H1 (cell line): ENCODE measurements around the gene CADPS. TPM values are rescaled to one million over a fixed set of nuclear protein-coding genes. Genes with fewer than 3 reads are reported as not detected.

Experiments used
- CTCF ChIA-PET: fragments of 300-600 bp; sonication (Branson Sonifier 250); formaldehyde crosslinking; loops from one replicate; lab custom pipeline; 2021; ENCODE audit not compliant: partially characterized antibody; lab: Charles Lee
- POLR2A ChIA-PET: fragments of 300-600 bp; sonication (Branson Sonifier 250); formaldehyde crosslinking; loops from one replicate; lab custom pipeline; 2021; ENCODE audit warnings: inconsistent platforms; ENCODE audit not compliant: partially characterized antibody; lab: Charles Lee
- DNase-seq, 2 experiments: peaks; one replicate each; pipeline versions ENCODE4 v3.0.0 to v3.0.0-alpha.2; 2010 to 2022; ENCODE audit warnings: low spot score in 2 of 2, low read depth in 1 of 2, mixed read lengths in 1 of 2
- FAIRE-seq: peaks from 2 replicates; lab custom pipeline; 2011; peaks lifted over from hg19 to GRCh38; lab: Jason Lieb, UNC
- H2AFZ ChIP-seq: 2 replicates; pipeline ENCODE4 v1.8.1; 2012; ENCODE audit warnings: low read length, inconsistent platforms
- H2AK5ac ChIP-seq: 2 replicates; pipeline ENCODE4 v1.6.1; 2013; ENCODE audit warnings: low read depth, low read length
- H2BK120ac ChIP-seq: replicated peaks from 2 replicates; pipeline ENCODE3; 2013; ENCODE audit warnings: low read depth, low read length, inconsistent platforms
- H2BK12ac ChIP-seq: 2 replicates; pipeline ENCODE4 v1.6.1; 2013; ENCODE audit warnings: low read depth, low read length
- H2BK15ac ChIP-seq: 2 replicates; pipeline ENCODE4 v1.6.1; 2013; ENCODE audit warnings: low read length
- H2BK20ac ChIP-seq: 2 replicates; pipeline ENCODE4 v1.6.1; 2013; ENCODE audit warnings: low read length
- H2BK5ac ChIP-seq: 2 replicates; pipeline ENCODE4 v1.6.1; 2013; ENCODE audit warnings: low read depth, low read length
- H3K14ac ChIP-seq: 2 replicates; pipeline ENCODE4 v1.6.1; 2013; ENCODE audit warnings: inconsistent platforms; ENCODE audit not compliant: insufficient read length
- H3K18ac ChIP-seq: 2 replicates; pipeline ENCODE4 v1.6.1; 2013; ENCODE audit warnings: low read length; ENCODE audit errors: extremely low read depth
- H3K23ac ChIP-seq: 2 replicates; pipeline ENCODE4 v1.6.1; 2013; ENCODE audit warnings: inconsistent platforms; ENCODE audit not compliant: insufficient read length
- H3K23me2 ChIP-seq: 2 replicates; pipeline ENCODE4 v1.6.1; 2013; ENCODE audit warnings: low read depth, low read length
- H3K27ac ChIP-seq: 2 replicates; pipeline ENCODE4 v1.6.1; 2011; ENCODE audit warnings: low read depth, low read length, inconsistent platforms
- H3K27me3 ChIP-seq, 4 experiments: replicated peaks in 1 of 4; 1 replicate in 1 of 4; 2 replicates in 3 of 4; pipeline versions ENCODE4 v1.6.1 to v1.8.1; 2011 to 2013; ENCODE audit warnings: low read length in 3 of 4, mild to moderate bottlenecking in 3 of 4, inconsistent platforms in 2 of 4, mixed read lengths in 2 of 4, moderate library complexity in 1 of 4; ENCODE audit not compliant: control insufficient read depth in 3 of 4, insufficient read depth in 3 of 4; ENCODE audit errors: extremely low read depth in 1 of 4
- H3K36me3 ChIP-seq, 4 experiments: 2 replicates each; pipeline versions ENCODE4 v1.6.1 to v1.8.1; 2011 to 2013; ENCODE audit warnings: mild to moderate bottlenecking in 4 of 4, low read length in 3 of 4, moderate library complexity in 2 of 4, control low read depth in 1 of 4, inconsistent platforms in 1 of 4; ENCODE audit not compliant: insufficient read depth in 4 of 4, control insufficient read depth in 2 of 4
- H3K4ac ChIP-seq: replicated peaks from 2 replicates; pipeline ENCODE3; 2013; ENCODE audit warnings: low read length, low read depth, mixed read lengths, inconsistent platforms; ENCODE audit not compliant: insufficient read length
- H3K4me1 ChIP-seq, 4 experiments: replicated peaks in 1 of 4; 1 replicate in 1 of 4; 2 replicates in 3 of 4; pipeline versions ENCODE4 v1.6.1 to v1.8.1; 2011 to 2013; ENCODE audit warnings: low read length in 3 of 4, inconsistent platforms in 2 of 4, mixed read lengths in 1 of 4; ENCODE audit not compliant: insufficient read depth in 4 of 4, control insufficient read depth in 3 of 4
- H3K4me2 ChIP-seq, 2 experiments: 2 replicates each; pipeline versions ENCODE4 v1.6.1 to v1.8.1; 2011 to 2013; ENCODE audit warnings: low read depth in 2 of 2, low read length in 2 of 2, control low read depth in 1 of 2, inconsistent platforms in 1 of 2, mild to moderate bottlenecking in 1 of 2; ENCODE audit not compliant: insufficient read depth in 1 of 2
- H3K4me3 ChIP-seq, 4 experiments: fragments of 200-600, 300-600 bp in 1 of 4; sonication (generic), shearing (Covaris generic), sonication (Bioruptor Twin) in 1 of 4; 2 replicates each; pipeline versions ENCODE4 v1.5.1 to v1.8.1; 2011 to 2016; ENCODE audit warnings: low read length in 4 of 4, low read depth in 3 of 4, control low read depth in 2 of 4, inconsistent platforms in 2 of 4, mild to moderate bottlenecking in 2 of 4, mixed read lengths in 1 of 4, moderate library complexity in 1 of 4; ENCODE audit not compliant: insufficient read depth in 2 of 4; ENCODE audit errors: extremely low read depth in 1 of 4
- H3K56ac ChIP-seq: replicated peaks from 2 replicates; pipeline ENCODE3; 2013; ENCODE audit warnings: low read depth, mild to moderate bottlenecking, mixed read lengths, low read length, inconsistent platforms; ENCODE audit not compliant: insufficient read length
- H3K79me1 ChIP-seq: 2 replicates; pipeline ENCODE4 v1.6.1; 2013; ENCODE audit warnings: low read depth, low read length, control low read depth
- H3K79me2 ChIP-seq, 2 experiments: 2 replicates each; pipeline versions ENCODE4 v1.6.1 to v1.8.1; 2012 to 2013; ENCODE audit warnings: low read length in 2 of 2, mild to moderate bottlenecking in 2 of 2, inconsistent platforms in 1 of 2; ENCODE audit not compliant: insufficient read depth in 2 of 2, control insufficient read depth in 1 of 2
- H3K9ac ChIP-seq, 4 experiments: replicated peaks in 1 of 4; 1 replicate in 1 of 4; 2 replicates in 3 of 4; pipeline versions ENCODE4 v1.6.1 to v1.8.1; 2011 to 2013; ENCODE audit warnings: low read depth in 3 of 4, low read length in 3 of 4, control low read depth in 2 of 4, mild to moderate bottlenecking in 2 of 4, moderate library complexity in 2 of 4, inconsistent platforms in 1 of 4; ENCODE audit errors: extremely low read depth in 1 of 4
- H3K9me3 ChIP-seq, 2 experiments: 2 replicates each; pipeline versions ENCODE4 v1.6.1 to v1.8.1; 2012 to 2013; ENCODE audit warnings: mild to moderate bottlenecking in 2 of 2, moderate library complexity in 2 of 2, control low read depth in 1 of 2, inconsistent platforms in 1 of 2, low read depth in 1 of 2, low read length in 1 of 2, mixed read lengths in 1 of 2; ENCODE audit not compliant: insufficient read depth in 2 of 2
- H4K20me1 ChIP-seq, 2 experiments: replicated peaks in 1 of 2; 2 replicates each; pipeline versions ENCODE3 to v1.8.1; 2011 to 2013; ENCODE audit warnings: inconsistent platforms in 2 of 2, low read length in 2 of 2, mild to moderate bottlenecking in 1 of 2; ENCODE audit not compliant: insufficient read depth in 2 of 2, control insufficient read depth in 1 of 2
- H4K5ac ChIP-seq: 2 replicates; pipeline ENCODE4 v1.6.1; 2013; ENCODE audit warnings: low read length, low read depth, mixed read lengths, inconsistent platforms; ENCODE audit not compliant: insufficient read length
- H4K8ac ChIP-seq: 2 replicates; pipeline ENCODE4 v1.8.0; 2013; ENCODE audit warnings: mild to moderate bottlenecking, moderate library complexity, low read length, inconsistent platforms; ENCODE audit not compliant: insufficient read depth; ENCODE audit errors: extremely low read depth
- H4K91ac ChIP-seq: replicated peaks from 2 replicates; pipeline ENCODE3; 2013; ENCODE audit warnings: low read length, mixed read lengths, inconsistent platforms; ENCODE audit not compliant: insufficient read length
- ASH2L ChIP-seq: fragments of 200-600, 300-600 bp; sonication (generic); IDR thresholded peaks from one replicate; pipeline ENCODE4 v1.7.1; 2017; ENCODE audit warnings: low read length
- CTCF ChIP-seq, 3 experiments: IDR thresholded peaks; 1 replicate in 2 of 3; 2 replicates in 1 of 3; pipeline versions ENCODE4 v1.5.1 to v1.6.1; 2011; ENCODE audit warnings: low read length in 3 of 3, mild to moderate bottlenecking in 3 of 3, inconsistent platforms in 2 of 3, low read depth in 1 of 3, moderate library complexity in 1 of 3; ENCODE audit not compliant: insufficient read depth in 1 of 3; ENCODE audit errors: control extremely low read depth in 1 of 3
- EP300 ChIP-seq, 2 experiments: IDR thresholded peaks; 1 replicate in 1 of 2; 2 replicates in 1 of 2; pipeline ENCODE4 v1.6.1; 2011 to 2012; ENCODE audit warnings: low read depth in 2 of 2, low read length in 2 of 2, mild to moderate bottlenecking in 2 of 2, borderline replicate concordance in 1 of 2, inconsistent platforms in 1 of 2, moderate library complexity in 1 of 2
- FOSL1 ChIP-seq: IDR thresholded peaks from 2 replicates; pipeline ENCODE4 v1.6.1; 2011; ENCODE audit warnings: mild to moderate bottlenecking, low read depth, low read length, moderate library complexity; ENCODE audit not compliant: insufficient read depth
- HDAC6 ChIP-seq: IDR thresholded peaks from one replicate; pipeline ENCODE4 v1.7.1; 2012; ENCODE audit warnings: low read depth, mild to moderate bottlenecking, inconsistent platforms, low read length, moderate library complexity
- RXRA ChIP-seq: IDR thresholded peaks from 2 replicates; pipeline ENCODE4 v1.6.1; 2011; ENCODE audit warnings: low read depth, mild to moderate bottlenecking, low read length, moderate library complexity; ENCODE audit not compliant: insufficient read depth
- SP1 ChIP-seq: IDR thresholded peaks from 2 replicates; pipeline ENCODE4 v1.6.1; 2011; ENCODE audit warnings: low read depth, low read length
- TEAD4 ChIP-seq: IDR thresholded peaks from 2 replicates; pipeline ENCODE4 v1.6.1; 2012; ENCODE audit warnings: low read depth, low read length, inconsistent platforms, mixed read lengths
- WGBS, 2 experiments: shearing (Covaris generic) in 1 of 2; methylation state at CpG; one replicate each; pipeline versions ENCODE4 v1.1.6 to v1.1.7; 2013 to 2015; ENCODE audit warnings: low lambda C conversion rate in 2 of 2, mixed read lengths in 2 of 2, inconsistent platforms in 1 of 2, low coverage in 1 of 2, missing lambda C conversion rate in 1 of 2; ENCODE audit not compliant: insufficient replicate concordance in 2 of 2, insufficient coverage in 1 of 2, insufficient read length in 1 of 2; ENCODE audit errors: extremely low coverage in 1 of 2, missing lambda C conversion rate in 1 of 2; 5-methylcytosine and 5-hydroxymethylcytosine counted together
- polyA plus RNA-seq, 7 experiments: library from polyadenylated mRNA; depleted of rRNA in 3 of 7; stranded (reverse) in 5 of 7; unstranded in 2 of 7; fragments of >200 nt in 5 of 7; fragments of 200-250 nt in 2 of 7; gene quantifications; 1 replicate in 5 of 7; 2 replicates in 1 of 7; 4 replicates in 1 of 7; pipeline versions ENCODE4 v1.2.1 to v1.2.3, GENCODE V29; 2011 to 2013; ENCODE audit warnings: missing spikeins in 2 of 7, mixed read lengths in 2 of 7
- total RNA-seq: library from RNA; stranded (reverse); fragmentation: NEBNext Ultra II Directional; extraction: Animal tissue kit (Norgen Biotek cat#: 25700); gene quantifications from 2 replicates; pipeline ENCODE4 v1.2.1, GENCODE V29; 2021

Gene CADPS
- total and polyA plus RNA-seq, 2 of the 8 experiments (the other 6 are each of a cell fraction or from before 2014, with no cell fraction given): 7.1 to 10.2 TPM

- no peak overlapping the region for H3K18ac ChIP-seq
- no peak for TF ChIP-seq HDAC6
- no peak for TF ChIP-seq CTCF (IDR thresholded peaks at IDR 0.05; ENCODE audit: control extremely low read depth in 1 of 3, insufficient read depth in 1 of 3, low read depth in 1 of 3, low read length in 3 of 3)
- TF ChIP-seq TEAD4: no peak
- no peak for TF ChIP-seq SP1
- no peak for TF ChIP-seq FOSL1
- no peak for TF ChIP-seq ASH2L
- no peak for TF ChIP-seq RXRA
- TF ChIP-seq EP300 (IDR thresholded peaks at IDR 0.05; ENCODE audit: borderline replicate concordance in 1 of 2, low read depth in 2 of 2, low read length in 2 of 2): no peak
- H3K27me3 ChIP-seq: no peaks in the 10 kb centered on the region
- H2BK5ac ChIP-seq: no peak overlapping the region
- H3K56ac ChIP-seq: no peak overlapping the region
- H2AK5ac ChIP-seq: no peak overlapping the region
- H2BK20ac ChIP-seq: no peak overlapping the region
- H3K36me3 ChIP-seq: no peaks in the 10 kb centered on the region
- no peaks in the 10 kb centered on the region for H3K79me2 ChIP-seq
- no peak overlapping the region for H2AFZ ChIP-seq
- no peak overlapping the region for H2BK15ac ChIP-seq
- no peak overlapping the region for H4K91ac ChIP-seq
- H3K23ac ChIP-seq: no peak overlapping the region
- H4K20me1 ChIP-seq: no peaks in the 10 kb centered on the region
- no peak overlapping the region for H2BK12ac ChIP-seq
- no peak overlapping the region for H3K4ac ChIP-seq
- H2BK120ac ChIP-seq: no peak overlapping the region
- no peaks in the 10 kb centered on the region for H3K4me1 ChIP-seq
- H3K9ac ChIP-seq: no peak overlapping the region
- no peaks in the 10 kb centered on the region for H3K9me3 ChIP-seq
- H3K4me3 ChIP-seq: no peak overlapping the region
- no peaks in the 10 kb centered on the region for H3K79me1 ChIP-seq
- DNase-seq: no peak
- no peaks in the 10 kb centered on the region for H3K23me2 ChIP-seq
- no peak overlapping the region for H3K27ac ChIP-seq
- CTCF ChIA-PET: interaction anchor here (1.1 to 1.8 kb wide), 3 partner anchors 8 to 51 kb away, joined by 3 to 7 read pairs (median 4); no protein-coding TSS in a partner anchor
- no peak overlapping the region for H4K8ac ChIP-seq
- FAIRE-seq: no peak
- no peak overlapping the region for H4K5ac ChIP-seq
- H3K14ac ChIP-seq: no peak overlapping the region
- H3K4me2 ChIP-seq: no peak overlapping the region
- POLR2A ChIA-PET: no interaction called here
- WGBS, 2 experiments: 95% methylated on average over 1 of the region's 1 CpG; no CpG with 5 or more reads in 1 of the 2 experiments
Measured at GRCh38 chr3:62614527-62614926, 260.7 kb downstream of the CADPS start.
